GM23248 (cell line): ENCODE measurements around the gene SUB1.

Experiments
- EZH2 ChIP-seq: fragments of 200-600 bp; sonication (generic); IDR thresholded peaks from 2 replicates; pipeline ENCODE4 v1.6.1; 2018; ENCODE audit warnings: antibody characterized with exemption, mild to moderate bottlenecking; ENCODE audit not compliant: insufficient read depth, poor library complexity, severe bottlenecking
- EZH2phosphoT487 ChIP-seq: fragments of 200-600 bp; sonication (generic); IDR thresholded peaks from 2 replicates; pipeline ENCODE4 v1.6.1; 2018; ENCODE audit warnings: antibody characterized with exemption, moderate library complexity, mild to moderate bottlenecking, low read depth; ENCODE audit not compliant: insufficient read depth

DNA sequence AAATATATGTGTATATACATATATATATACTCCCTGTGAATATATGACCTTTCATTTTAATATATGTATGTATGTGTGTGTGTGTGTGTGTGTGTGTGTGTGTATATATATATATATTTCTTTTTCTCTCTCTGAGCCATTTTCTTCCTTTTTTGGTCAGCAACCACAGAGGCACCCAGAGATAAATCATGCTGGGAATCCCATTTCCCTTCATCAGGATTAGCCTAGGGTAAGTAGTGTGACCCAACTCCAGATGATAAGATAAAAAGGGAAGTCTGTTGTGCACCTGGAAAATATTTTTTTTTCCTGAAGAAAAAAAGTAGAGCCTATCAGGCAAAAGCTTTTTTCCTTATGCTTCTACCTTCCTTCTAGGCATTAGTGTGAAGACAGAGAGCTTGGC is 25.4 kb upstream of the SUB1 start:
- no peak for TF ChIP-seq EZH2phosphoT487
- TF ChIP-seq EZH2, result no peak
